Thyroid gland (tissue), 4 donors: Measurements from ENCODE around the gene MB.

ENCODE experiments used
- POLR2A ChIP-seq, 2 donors: fragments of 450-650 bp; IDR thresholded peaks; one replicate each; pipeline ENCODE4 v1.6.1; 2017; ENCODE audit warnings: antibody characterized with exemption in 2 of 2, mild to moderate bottlenecking in 2 of 2, moderate library complexity in 1 of 2
- TF ChIP-seq, protein P1 (sequence below), 6 experiments: fragments of 200-600 bp in 3 of 6; fragments of 450-650 bp in 3 of 6; sonication (generic) in 3 of 6; IDR thresholded peaks; one replicate each; pipeline ENCODE4 v1.5.1; 2016 to 2019; ENCODE audit warnings: antibody characterized with exemption in 6 of 6, mild to moderate bottlenecking in 2 of 6, inconsistent platforms in 1 of 6, moderate library complexity in 1 of 6

DNA sequence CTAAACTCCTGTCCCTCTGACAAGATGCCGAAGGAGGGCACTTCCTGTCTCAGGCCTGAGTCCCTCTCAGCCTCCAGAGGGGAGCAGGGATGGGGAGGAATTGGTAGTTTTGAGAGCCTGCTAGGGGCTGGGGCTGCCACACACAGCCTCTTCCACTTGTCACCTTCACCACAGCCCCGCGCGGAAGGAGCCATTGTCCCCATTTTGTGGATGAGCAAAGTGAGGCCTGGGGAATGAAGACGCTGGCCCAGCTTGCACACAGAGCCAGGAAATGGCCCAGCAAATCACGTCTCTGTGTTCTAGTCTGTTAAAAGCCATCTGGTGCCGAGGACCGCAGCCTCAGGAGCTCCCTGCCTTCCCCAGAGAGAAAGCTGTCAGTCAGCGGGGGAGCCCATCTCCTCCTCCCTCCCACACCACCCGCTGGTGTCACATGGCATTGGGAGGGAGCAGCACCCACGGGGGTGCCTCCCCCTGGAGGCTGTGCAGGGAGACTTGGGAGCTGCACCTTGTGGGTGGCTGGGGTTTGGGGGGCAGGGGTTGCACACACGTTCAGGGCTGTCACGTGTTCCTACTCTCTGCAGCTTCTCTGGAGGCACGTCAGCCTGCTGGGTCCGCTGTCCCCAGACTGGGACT is 41.9 kb downstream of the MB start:
- TF ChIP-seq, protein P1, sequence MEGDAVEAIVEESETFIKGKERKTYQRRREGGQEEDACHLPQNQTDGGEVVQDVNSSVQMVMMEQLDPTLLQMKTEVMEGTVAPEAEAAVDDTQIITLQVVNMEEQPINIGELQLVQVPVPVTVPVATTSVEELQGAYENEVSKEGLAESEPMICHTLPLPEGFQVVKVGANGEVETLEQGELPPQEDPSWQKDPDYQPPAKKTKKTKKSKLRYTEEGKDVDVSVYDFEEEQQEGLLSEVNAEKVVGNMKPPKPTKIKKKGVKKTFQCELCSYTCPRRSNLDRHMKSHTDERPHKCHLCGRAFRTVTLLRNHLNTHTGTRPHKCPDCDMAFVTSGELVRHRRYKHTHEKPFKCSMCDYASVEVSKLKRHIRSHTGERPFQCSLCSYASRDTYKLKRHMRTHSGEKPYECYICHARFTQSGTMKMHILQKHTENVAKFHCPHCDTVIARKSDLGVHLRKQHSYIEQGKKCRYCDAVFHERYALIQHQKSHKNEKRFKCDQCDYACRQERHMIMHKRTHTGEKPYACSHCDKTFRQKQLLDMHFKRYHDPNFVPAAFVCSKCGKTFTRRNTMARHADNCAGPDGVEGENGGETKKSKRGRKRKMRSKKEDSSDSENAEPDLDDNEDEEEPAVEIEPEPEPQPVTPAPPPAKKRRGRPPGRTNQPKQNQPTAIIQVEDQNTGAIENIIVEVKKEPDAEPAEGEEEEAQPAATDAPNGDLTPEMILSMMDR (IDR thresholded peaks at IDR 0.05), result no peak
- TF ChIP-seq POLR2A (IDR thresholded peaks at IDR 0.05), result no peak
